Esophagus muscularis mucosa (tissue), 3 donors: ENCODE results near the gene DNAJC5.

Experiments
- CTCF ChIP-seq, 3 experiments: fragments of 200-600 bp in 2 of 3; fragments of 450-650 bp in 1 of 3; sonication (generic) in 2 of 3; IDR thresholded peaks; one replicate each; pipeline ENCODE4 v1.5.1; 2017 to 2019; ENCODE audit warnings: antibody characterized with exemption in 3 of 3, mild to moderate bottlenecking in 2 of 3, moderate library complexity in 1 of 3
- POLR2A ChIP-seq: fragments of 450-650 bp; IDR thresholded peaks from one replicate; pipeline ENCODE4 v1.6.1; 2017; ENCODE audit warnings: antibody characterized with exemption, moderate library complexity, mild to moderate bottlenecking, low read depth

- TF ChIP-seq POLR2A (no peak), CTCF (IDR thresholded peaks at IDR 0.05) (no peak)
Measured at GRCh38 chr20:63958471-63958870, 63.5 kb downstream of the DNAJC5 start.
